A549 (cell line): ENCODE results near the gene VPS50.

Experiments used
- BHLHE40 ChIP-seq: IDR thresholded peaks from 2 replicates; pipeline ENCODE4 v1.6.1; 2012; ENCODE audit warnings: low read depth, low read length, inconsistent platforms
- CEBPB ChIP-seq, 2 experiments: fragments of >200 bp in 1 of 2; sonication (Bioruptor Twin) in 1 of 2; formaldehyde crosslinking in 1 of 2; IDR thresholded peaks; 2 replicates each; pipeline ENCODE4 v1.6.1; 2012 to 2016
- CHD2 ChIP-seq: fragments of 150-350 bp; IDR thresholded peaks from 2 replicates; pipeline ENCODE4 v1.6.1; 2014; ENCODE audit warnings: low read length; ENCODE audit not compliant: partially characterized antibody
- CHD4 ChIP-seq: fragments of 200-600 bp; sonication (generic); IDR thresholded peaks from 2 replicates; pipeline ENCODE4 v1.6.1; 2016; ENCODE audit warnings: antibody characterized with exemption, mild to moderate bottlenecking, borderline replicate concordance
- CTCF ChIP-seq: fragments of >200 bp; sonication (Bioruptor Twin); formaldehyde crosslinking; IDR thresholded peaks from 3 replicates; pipeline ENCODE4 v1.5.1; 2016
- ELK1 ChIP-seq: fragments of 150-350 bp; IDR thresholded peaks from 2 replicates; pipeline ENCODE4 v1.6.1; 2014; ENCODE audit warnings: low read depth, mild to moderate bottlenecking, low read length
- HDAC2 ChIP-seq: fragments of 200-600 bp; sonication (generic); IDR thresholded peaks from 2 replicates; pipeline ENCODE4 v1.6.1; 2016
- PHF8 ChIP-seq: fragments of 200-600 bp; sonication (generic); IDR thresholded peaks from 2 replicates; pipeline ENCODE4 v1.6.1; 2016; ENCODE audit warnings: low read depth, mild to moderate bottlenecking, antibody characterized with exemption, moderate library complexity, borderline replicate concordance
- RAD21 ChIP-seq, 2 experiments: fragments of >200 bp in 1 of 2; sonication (Bioruptor Twin) in 1 of 2; formaldehyde crosslinking in 1 of 2; IDR thresholded peaks in 1 of 2; conservative IDR thresholded peaks in 1 of 2; 2 replicates in 1 of 2; 3 replicates in 1 of 2; pipeline ENCODE4 v1.6.1; 2012 to 2018; ENCODE audit warnings: inconsistent platforms in 1 of 2
- USF2 ChIP-seq: fragments of 450-650 bp; IDR thresholded peaks from 2 replicates; pipeline ENCODE4 v1.6.1; 2014; ENCODE audit warnings: antibody characterized with exemption
- ZSCAN20 ChIP-seq: fragments of 250-450 bp; sonication (Bioruptor Pico); IDR thresholded peaks from 2 replicates; pipeline ENCODE4 v1.8.0; 2022; ENCODE audit warnings: mild to moderate bottlenecking, moderate library complexity

- TF ChIP-seq CTCF: no peak
- TF ChIP-seq RAD21 (conservative IDR thresholded peaks at IDR 0.05 in 1 of 2, IDR thresholded peaks at IDR 0.05 in 1 of 2): no peak
- no peak for TF ChIP-seq ELK1
- no peak for TF ChIP-seq CHD2
- no peak for TF ChIP-seq CHD4
- TF ChIP-seq USF2: no peak
- TF ChIP-seq BHLHE40: no peak
- TF ChIP-seq HDAC2: no peak
- no peak for TF ChIP-seq ZSCAN20
- TF ChIP-seq PHF8: no peak
- TF ChIP-seq CEBPB (IDR thresholded peaks at IDR 0.05): no peak
These were observed 133.2 kb downstream of the VPS50 start for GRCh38 chr7:93365341-93365740.
